Measurements from ENCODE around the gene EFNA5.

The EFNA5 gene

GRCh38 chr5:107566986-107567385, 103.8 kb downstream of the EFNA5 start:
- DNase-seq (ENCODE audit: low read depth) = no peak
- TF ChIP-seq MAX (IDR thresholded peaks at IDR 0.05; ENCODE audit: low read depth, low read length) = no peak
- TF ChIP-seq MYC (IDR thresholded peaks at IDR 0.05; ENCODE audit: low read depth, low read length) = no peak
- TF ChIP-seq POLR2A (IDR thresholded peaks at IDR 0.05; ENCODE audit: extremely low read depth, insufficient read length) = no peak
- TF ChIP-seq CTCF (IDR thresholded peaks at IDR 0.05; ENCODE audit: low read depth, low read length) = no peak

GRCh38 chr5:107565791-107566767, 104.7 kb downstream of the EFNA5 start:
- no peak for DNase-seq (ENCODE audit: low read depth)
- no peak overlapping the region for H3K4me3 ChIP-seq (ENCODE audit: low read depth, low read length)
- TF ChIP-seq CTCF (IDR thresholded peaks at IDR 0.05; ENCODE audit: low read depth, low read length) (no peak), MYC (IDR thresholded peaks at IDR 0.05; ENCODE audit: low read depth, low read length) (no peak), POLR2A (IDR thresholded peaks at IDR 0.05; ENCODE audit: extremely low read depth, insufficient read length) (no peak), MAX (IDR thresholded peaks at IDR 0.05; ENCODE audit: low read depth, low read length) (no peak)

More at GRCh38 chr5:107566986-107567385, 103.8 kb downstream of the EFNA5 start:
- no peak overlapping the region for H3K4me3 ChIP-seq (ENCODE audit: low read depth, low read length)

- TF ChIP-seq POLR2A (IDR thresholded peaks at IDR 0.05; ENCODE audit: extremely low read depth, insufficient read length) (no peak), CTCF (IDR thresholded peaks at IDR 0.05; ENCODE audit: low read depth, low read length) (no peak), MAX (IDR thresholded peaks at IDR 0.05; ENCODE audit: low read depth, low read length) (no peak)
- DNase-seq (ENCODE audit: low read depth) = no peak
- no peak overlapping the region for H3K4me3 ChIP-seq (ENCODE audit: low read depth, low read length)
Observed at GRCh38 chr5:107564931-107565372, 105.8 kb downstream of the EFNA5 start.

GRCh38 chr5:107563959-107564544, 106.7 kb downstream of the EFNA5 start:
- H3K4me3 ChIP-seq (ENCODE audit: low read depth, low read length) = no peak overlapping the region
- DNase-seq (ENCODE audit: low read depth) = no peak
- TF ChIP-seq MYC (IDR thresholded peaks at IDR 0.05; ENCODE audit: low read depth, low read length) (no peak), POLR2A (IDR thresholded peaks at IDR 0.05; ENCODE audit: extremely low read depth, insufficient read length) (no peak), CTCF (IDR thresholded peaks at IDR 0.05; ENCODE audit: low read depth, low read length) (no peak), MAX (IDR thresholded peaks at IDR 0.05; ENCODE audit: low read depth, low read length) (no peak)

GRCh38 chr5:107560377-107560776, 110.4 kb downstream of the EFNA5 start:
- no peak for TF ChIP-seq MYC (IDR thresholded peaks at IDR 0.05; ENCODE audit: low read depth, low read length)
- no peak for TF ChIP-seq CTCF (IDR thresholded peaks at IDR 0.05; ENCODE audit: low read depth, low read length)
- TF ChIP-seq MAX (IDR thresholded peaks at IDR 0.05; ENCODE audit: low read depth, low read length) = no peak
- no peak overlapping the region for H3K4me3 ChIP-seq (ENCODE audit: low read depth, low read length)
- DNase-seq (ENCODE audit: low read depth) = no peak

All from NB4 (cell line).